ENCODE results near the gene GALNT14. TPM values are rescaled to one million over a fixed set of nuclear protein-coding genes. Genes with fewer than 3 reads are reported as not detected.

The GALNT14 gene
- total RNA-seq, 1 donor = not detected

DNA sequence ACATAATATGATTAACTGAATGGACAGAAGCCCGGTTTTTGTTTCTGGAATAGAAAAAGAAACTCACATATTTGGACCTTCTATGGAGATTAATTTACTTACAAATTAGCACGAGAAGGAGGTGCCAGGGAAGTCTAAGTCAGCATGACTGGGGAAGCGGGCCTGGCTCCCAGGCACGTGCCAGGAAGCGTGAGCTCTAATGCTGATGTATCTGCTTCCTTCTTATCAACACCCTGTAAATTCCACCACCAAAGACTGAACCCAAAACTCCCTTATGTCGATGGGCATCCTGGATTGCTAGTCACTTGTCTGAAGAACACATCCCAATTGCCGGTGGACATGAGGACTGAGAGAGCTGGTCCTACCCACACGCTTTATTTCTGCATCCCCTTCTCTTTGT is 134.5 kb downstream of the GALNT14 start:
- DNase-seq (ENCODE audit: insufficient read length, low spot score, missing footprints) = no peak
- Histone ChIP-seq H3K4me1 (ENCODE audit: insufficient read depth, low read length) (no peaks in the 10 kb centered on the region), H3K27ac (ENCODE audit: low read depth, low read length) (no peak overlapping the region), H4K20me1 (ENCODE audit: insufficient read depth, low read length) (no peaks in the 10 kb centered on the region), H3K4me2 (ENCODE audit: insufficient read depth, low read length) (no peak overlapping the region), H2AFZ (ENCODE audit: low read length) (no peak overlapping the region), H3K36me3 (ENCODE audit: insufficient read depth, low read length) (no peaks in the 10 kb centered on the region), H3K9me3 (ENCODE audit: low read depth, low read length) (no peaks in the 10 kb centered on the region), H3K27me3 (ENCODE audit: insufficient read depth, low read length) (no peaks in the 10 kb centered on the region), H3K79me2 (ENCODE audit: insufficient read depth, low read length) (no peaks in the 10 kb centered on the region), H3K4me3 (ENCODE audit: insufficient read depth, low read length) (no peak overlapping the region)
- TF ChIP-seq, protein P1, sequence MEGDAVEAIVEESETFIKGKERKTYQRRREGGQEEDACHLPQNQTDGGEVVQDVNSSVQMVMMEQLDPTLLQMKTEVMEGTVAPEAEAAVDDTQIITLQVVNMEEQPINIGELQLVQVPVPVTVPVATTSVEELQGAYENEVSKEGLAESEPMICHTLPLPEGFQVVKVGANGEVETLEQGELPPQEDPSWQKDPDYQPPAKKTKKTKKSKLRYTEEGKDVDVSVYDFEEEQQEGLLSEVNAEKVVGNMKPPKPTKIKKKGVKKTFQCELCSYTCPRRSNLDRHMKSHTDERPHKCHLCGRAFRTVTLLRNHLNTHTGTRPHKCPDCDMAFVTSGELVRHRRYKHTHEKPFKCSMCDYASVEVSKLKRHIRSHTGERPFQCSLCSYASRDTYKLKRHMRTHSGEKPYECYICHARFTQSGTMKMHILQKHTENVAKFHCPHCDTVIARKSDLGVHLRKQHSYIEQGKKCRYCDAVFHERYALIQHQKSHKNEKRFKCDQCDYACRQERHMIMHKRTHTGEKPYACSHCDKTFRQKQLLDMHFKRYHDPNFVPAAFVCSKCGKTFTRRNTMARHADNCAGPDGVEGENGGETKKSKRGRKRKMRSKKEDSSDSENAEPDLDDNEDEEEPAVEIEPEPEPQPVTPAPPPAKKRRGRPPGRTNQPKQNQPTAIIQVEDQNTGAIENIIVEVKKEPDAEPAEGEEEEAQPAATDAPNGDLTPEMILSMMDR (IDR thresholded peaks at IDR 0.05; ENCODE audit: extremely low read depth, low read depth, low read length) = no peak

DNA sequence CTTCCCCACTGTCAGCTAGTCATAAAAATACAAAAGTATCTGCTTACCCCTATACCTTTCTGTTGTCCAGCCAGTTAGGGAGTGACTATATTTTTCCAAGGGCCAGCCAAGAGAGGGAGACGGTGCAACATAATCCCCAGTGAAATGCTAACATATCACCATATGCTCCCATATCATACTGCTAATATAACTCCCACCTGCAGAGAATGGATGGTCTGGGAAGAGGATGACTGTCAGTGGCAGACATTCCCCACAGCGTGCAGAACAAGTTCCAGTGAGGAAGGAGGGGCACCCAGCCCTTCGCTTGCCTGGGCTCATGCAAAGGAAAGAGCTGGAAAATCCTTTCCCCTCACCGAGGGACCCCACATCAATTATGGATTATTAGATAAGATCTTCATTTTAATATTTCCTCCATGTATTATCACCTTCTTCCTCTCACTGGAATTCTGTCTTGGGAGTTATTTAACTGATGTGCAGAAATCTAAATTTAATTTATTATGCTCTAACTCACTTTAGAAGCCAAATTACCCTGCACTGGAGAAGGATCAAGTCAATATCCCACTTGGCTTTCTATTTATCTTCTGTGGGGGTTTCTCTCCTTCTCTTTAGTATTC is 135.6 kb downstream of the GALNT14 start:
- no peaks in the 10 kb centered on the region for H3K9me3 ChIP-seq (ENCODE audit: low read depth, low read length)
- no peak for DNase-seq (ENCODE audit: insufficient read length, low spot score, missing footprints)
- no peaks in the 10 kb centered on the region for H3K36me3 ChIP-seq (ENCODE audit: insufficient read depth, low read length)
- H3K4me3 ChIP-seq (ENCODE audit: insufficient read depth, low read length) = no peak overlapping the region
- H3K27me3 ChIP-seq (ENCODE audit: insufficient read depth, low read length) = no peaks in the 10 kb centered on the region
- H2AFZ ChIP-seq (ENCODE audit: low read length) = no peak overlapping the region
- H3K79me2 ChIP-seq (ENCODE audit: insufficient read depth, low read length) = no peaks in the 10 kb centered on the region
- H3K4me1 ChIP-seq (ENCODE audit: insufficient read depth, low read length) = no peaks in the 10 kb centered on the region
- no peak overlapping the region for H3K27ac ChIP-seq (ENCODE audit: low read depth, low read length)
- TF ChIP-seq, protein P1 (IDR thresholded peaks at IDR 0.05; ENCODE audit: extremely low read depth, low read depth, low read length) = no peak
- H3K4me2 ChIP-seq (ENCODE audit: insufficient read depth, low read length) = no peak overlapping the region
- no peaks in the 10 kb centered on the region for H4K20me1 ChIP-seq (ENCODE audit: insufficient read depth, low read length)

DNA sequence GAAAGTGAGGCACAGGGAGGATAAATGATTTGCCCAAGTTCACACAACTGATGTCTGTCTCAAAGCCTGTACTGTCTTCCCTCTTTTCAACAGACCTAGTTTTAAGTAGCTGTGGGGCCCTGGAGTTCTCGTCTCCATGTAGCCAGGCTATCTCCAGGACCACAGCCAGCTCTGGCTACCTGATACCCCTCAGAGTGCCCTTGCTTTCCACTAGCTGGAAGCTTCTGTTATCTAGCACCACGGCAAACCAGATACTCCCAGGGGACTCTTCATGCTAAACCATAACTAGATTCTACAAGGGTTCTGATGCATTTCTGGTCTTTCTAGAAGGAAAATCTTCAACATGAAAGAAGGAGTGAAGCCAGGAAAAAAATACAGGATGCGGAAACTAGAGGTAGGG is 137.3 kb downstream of the GALNT14 start:
- TF ChIP-seq, protein P1 (IDR thresholded peaks at IDR 0.05; ENCODE audit: extremely low read depth, low read depth, low read length) = no peak
- Histone ChIP-seq H2AFZ (ENCODE audit: low read length) (no peak overlapping the region), H3K4me2 (ENCODE audit: insufficient read depth, low read length) (no peak overlapping the region), H4K20me1 (ENCODE audit: insufficient read depth, low read length) (no peaks in the 10 kb centered on the region), H3K27me3 (ENCODE audit: insufficient read depth, low read length) (no peaks in the 10 kb centered on the region), H3K9me3 (ENCODE audit: low read depth, low read length) (no peaks in the 10 kb centered on the region), H3K79me2 (ENCODE audit: insufficient read depth, low read length) (no peaks in the 10 kb centered on the region), H3K4me1 (ENCODE audit: insufficient read depth, low read length) (no peaks in the 10 kb centered on the region), H3K36me3 (ENCODE audit: insufficient read depth, low read length) (no peaks in the 10 kb centered on the region), H3K4me3 (ENCODE audit: insufficient read depth, low read length) (no peak overlapping the region), H3K27ac (ENCODE audit: low read depth, low read length) (no peak overlapping the region)
- DNase-seq (ENCODE audit: insufficient read length, low spot score, missing footprints) = no peak

DNA sequence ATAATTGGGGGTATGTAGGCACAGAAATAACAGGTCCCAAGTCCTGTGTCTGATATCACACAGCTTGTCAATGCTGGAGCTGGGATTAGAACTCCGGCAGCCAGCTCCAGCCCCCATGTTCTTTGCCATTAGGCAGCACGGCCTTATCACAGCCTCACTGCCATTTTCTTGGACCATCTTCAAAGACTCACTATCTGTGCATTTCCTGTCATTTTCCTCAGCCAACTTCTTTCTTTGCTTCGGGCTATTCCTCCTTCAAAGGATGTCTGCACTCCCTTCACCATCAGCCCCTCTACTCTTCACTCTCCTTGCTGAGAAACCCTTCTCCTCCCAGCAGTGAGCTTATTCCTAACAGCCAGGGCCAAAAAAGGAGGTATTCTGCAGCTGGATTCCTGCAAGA is 139.6 kb downstream of the GALNT14 start:
- Histone ChIP-seq H3K4me3 (ENCODE audit: insufficient read depth, low read length) (no peak overlapping the region), H3K4me2 (ENCODE audit: insufficient read depth, low read length) (no peak overlapping the region), H3K27me3 (ENCODE audit: insufficient read depth, low read length) (no peaks in the 10 kb centered on the region), H2AFZ (ENCODE audit: low read length) (no peak overlapping the region), H3K9me3 (ENCODE audit: low read depth, low read length) (no peaks in the 10 kb centered on the region), H4K20me1 (ENCODE audit: insufficient read depth, low read length) (no peaks in the 10 kb centered on the region), H3K4me1 (ENCODE audit: insufficient read depth, low read length) (no peaks in the 10 kb centered on the region), H3K79me2 (ENCODE audit: insufficient read depth, low read length) (no peaks in the 10 kb centered on the region), H3K27ac (ENCODE audit: low read depth, low read length) (no peak overlapping the region), H3K36me3 (ENCODE audit: insufficient read depth, low read length) (no peaks in the 10 kb centered on the region)
- no peak for DNase-seq (ENCODE audit: insufficient read length, low spot score, missing footprints)
- TF ChIP-seq, protein P1 (IDR thresholded peaks at IDR 0.05; ENCODE audit: extremely low read depth, low read depth, low read length) = no peak

All from osteoblast (primary cell).